ENCODE results near the gene ASB6. TPM values are rescaled to one million over a fixed set of nuclear protein-coding genes. Genes with fewer than 3 reads are reported as not detected.

The ASB6 gene
- total RNA-seq, 2 experiments from 2014 or later, result 24.1 to 26.6 TPM

- Mint-ChIP-seq H3K4me1 (peaks cover 18% of the 10 kb centered on the region), H3K4me3 (no peak overlapping the region), H3K36me3 (ENCODE audit: low read depth) (no peaks in the 10 kb centered on the region), H3K9me3 (no peaks in the 10 kb centered on the region), H3K27me3 (peaks cover 12% of the 10 kb centered on the region), H3K27ac (no peak overlapping the region)
- CTCF ChIA-PET, result interaction anchor here (0.5 to 2.1 kb wide), 4 partner anchors 11 to 482 kb away, joined by 3 to 9 read pairs (median 6); partner anchors contain the start of gene NTMT1
- no peak for DNase-seq
- POLR2A ChIA-PET, result no interaction called here
Observed at GRCh38 chr9:129613520-129614175, 28.3 kb downstream of the ASB6 start.

- no peak overlapping the region for H3K27ac Mint-ChIP-seq
- DNase-seq, result no peak
- H3K4me3 Mint-ChIP-seq, result no peak overlapping the region
- ChIA-PET POLR2A (no interaction called here), CTCF (interaction anchor here (0.5 to 2.3 kb wide), 4 partner anchors 438 to 481 kb away, joined by 3 to 11 read pairs (median 4); no protein-coding TSS in a partner anchor)
- H3K27me3 Mint-ChIP-seq, result peaks cover 7% of the 10 kb centered on the region
- H3K9me3 Mint-ChIP-seq, result no peaks in the 10 kb centered on the region
- H3K36me3 Mint-ChIP-seq (ENCODE audit: low read depth), result no peaks in the 10 kb centered on the region
- peaks cover 23% of the 10 kb centered on the region for H3K4me1 Mint-ChIP-seq
Observed at GRCh38 chr9:129612815-129613519, 29.0 kb downstream of the ASB6 start.

GRCh38 chr9:129612123-129612522 is 29.8 kb downstream of the ASB6 start:
- Mint-ChIP-seq H3K4me1 (peaks cover 30% of the 10 kb centered on the region), H3K4me3 (no peak overlapping the region), H3K27ac (no peak overlapping the region), H3K9me3 (no peaks in the 10 kb centered on the region), H3K36me3 (ENCODE audit: low read depth) (no peaks in the 10 kb centered on the region), H3K27me3 (peaks cover 2% of the 10 kb centered on the region)
- CTCF ChIA-PET, result interaction anchor here (0.8 to 2.3 kb wide), 9 partner anchors 8 to 481 kb away, joined by 3 to 15 read pairs (median 8); partner anchors contain the start of genes C9orf50 and NTMT1
- POLR2A ChIA-PET, result no interaction called here
- DNase-seq, result no peak

DNA sequence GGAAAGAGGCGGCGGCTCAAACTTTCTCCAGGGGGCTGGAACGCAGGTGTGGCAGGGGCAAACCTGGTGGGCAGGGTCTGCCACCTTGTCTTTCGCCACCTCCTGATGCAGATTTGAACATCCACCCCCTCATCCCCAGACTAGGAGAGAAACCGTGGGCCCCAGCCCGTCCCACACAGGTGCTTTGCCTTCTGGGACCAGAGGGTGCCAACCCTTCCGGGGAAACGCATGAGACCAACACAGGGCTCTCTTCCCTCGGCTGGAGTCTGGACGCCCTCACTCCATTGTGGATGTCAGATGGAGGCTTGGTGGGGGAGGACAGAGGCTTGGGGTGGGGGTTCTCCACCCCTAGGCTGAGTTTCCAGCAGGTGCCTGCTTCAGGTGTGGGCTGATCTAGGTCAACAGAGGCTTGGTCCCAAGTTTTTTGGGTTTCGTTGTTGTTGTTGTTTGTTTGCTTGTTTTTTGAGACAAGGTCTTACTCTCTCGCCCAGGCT is 30.6 kb downstream of the ASB6 start:
- POLR2A ChIA-PET, result no interaction called here
- Mint-ChIP-seq H3K4me3 (no peak overlapping the region), H3K9me3 (no peaks in the 10 kb centered on the region)

DNA sequence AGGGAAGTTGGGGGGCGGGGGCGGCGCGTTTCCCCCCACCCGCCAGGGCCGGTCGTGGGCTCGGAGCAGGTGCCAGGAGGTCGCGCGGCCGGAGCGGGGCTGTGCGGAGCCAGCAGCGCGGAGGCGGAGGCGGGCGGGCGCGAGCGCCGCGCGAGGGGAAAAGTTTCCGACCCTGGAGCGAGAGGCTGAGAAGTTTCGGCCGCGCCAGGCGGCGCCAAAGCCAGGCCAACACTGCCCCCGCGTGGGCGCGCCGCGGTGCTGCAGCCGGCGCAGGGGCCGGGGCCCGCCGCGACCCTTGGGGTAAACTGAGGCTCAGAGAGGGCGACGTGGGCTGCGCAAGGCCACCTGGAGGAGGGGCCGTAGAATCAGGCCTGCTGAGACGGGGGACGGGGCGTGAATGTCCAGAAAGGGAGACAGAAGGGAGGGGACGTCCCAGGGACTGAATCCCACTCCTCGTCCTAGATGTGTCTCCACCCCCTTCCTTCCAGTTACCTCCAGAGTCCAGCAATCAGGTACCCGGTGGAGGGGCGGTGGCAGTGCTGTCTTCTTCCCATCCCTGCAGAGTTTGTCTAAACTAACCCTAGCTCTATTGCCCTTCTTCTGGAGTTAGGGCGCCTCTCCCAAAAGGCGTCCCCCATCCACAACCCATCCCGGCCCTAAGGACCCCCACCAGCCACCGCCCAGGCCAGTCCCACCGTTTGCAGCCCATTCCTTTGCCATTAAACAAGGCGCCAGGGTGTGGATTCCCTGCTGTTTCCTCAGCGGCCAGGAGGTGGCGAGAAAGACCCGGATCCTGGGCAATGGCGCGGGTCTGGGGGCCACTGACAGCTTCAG is 31.3 kb downstream of the ASB6 start:
- ChIA-PET CTCF (interaction anchor here (0.5 to 2.3 kb wide), 21 partner anchors 10 to 479 kb away, joined by 3 to 15 read pairs (median 5); partner anchors contain the start of genes C9orf50 and NTMT1), POLR2A (no interaction called here)
- Mint-ChIP-seq H3K9me3 (no peaks in the 10 kb centered on the region), H3K36me3 (ENCODE audit: low read depth) (no peaks in the 10 kb centered on the region), H3K4me3 (peak overlapping the region; percentile 71), H3K4me1 (peaks cover 42% of the 10 kb centered on the region), H3K27me3 (peaks cover under 1% of the 10 kb centered on the region), H3K27ac (peak overlapping the region; percentile 75)
- DNase-seq, result peak; percentile 72

More for the DNA sequence above, 30.6 kb downstream of the ASB6 start:
- Mint-ChIP-seq H3K36me3 (ENCODE audit: low read depth) (no peaks in the 10 kb centered on the region), H3K27me3 (peaks cover 2% of the 10 kb centered on the region), H3K4me1 (peaks cover 35% of the 10 kb centered on the region), H3K27ac (peak overlapping the region; percentile 75)
- CTCF ChIA-PET, result interaction anchor here (0.5 to 2.3 kb wide), 21 partner anchors 9 to 529 kb away, joined by 3 to 15 read pairs (median 5); partner anchors contain the start of genes C9orf50 and NTMT1
- DNase-seq, result no peak

GRCh38 chr9:129610213-129610472 is 31.8 kb downstream of the ASB6 start:
- Mint-ChIP-seq H3K4me1 (peaks cover 44% of the 10 kb centered on the region), H3K27ac (no peak overlapping the region), H3K27me3 (no peaks in the 10 kb centered on the region), H3K36me3 (ENCODE audit: low read depth) (no peaks in the 10 kb centered on the region), H3K9me3 (no peaks in the 10 kb centered on the region), H3K4me3 (peak overlapping the region; percentile 60)
- DNase-seq, result no peak
- CTCF ChIA-PET, result no interaction called here
- POLR2A ChIA-PET, result no interaction called here

GRCh38 chr9:129609486-129610212 is 32.3 kb downstream of the ASB6 start:
- peak; percentile 67 for DNase-seq
- H3K4me1 Mint-ChIP-seq, result peaks cover 47% of the 10 kb centered on the region
- peak overlapping the region; percentile 82 for H3K4me3 Mint-ChIP-seq
- CTCF ChIA-PET, result interaction anchor here (0.8 to 4.7 kb wide), 6 partner anchors 12 to 479 kb away, joined by 3 to 20 read pairs (median 8); partner anchors contain the start of gene IER5L
- POLR2A ChIA-PET, result interaction anchor here (1.0 kb wide), 1 partner anchor 150 kb away, joined by 3 read pairs; no protein-coding TSS in a partner anchor
- H3K27ac Mint-ChIP-seq, result peak overlapping the region; percentile 85
- H3K36me3 Mint-ChIP-seq (ENCODE audit: low read depth), result no peaks in the 10 kb centered on the region
- H3K9me3 Mint-ChIP-seq, result no peaks in the 10 kb centered on the region
- no peaks in the 10 kb centered on the region for H3K27me3 Mint-ChIP-seq

- Mint-ChIP-seq H3K4me1 (peaks cover 51% of the 10 kb centered on the region), H3K27me3 (no peaks in the 10 kb centered on the region), H3K9me3 (no peaks in the 10 kb centered on the region), H3K36me3 (ENCODE audit: low read depth) (no peaks in the 10 kb centered on the region), H3K4me3 (peak overlapping the region; percentile 2), H3K27ac (peak overlapping the region; percentile 68)
- ChIA-PET POLR2A (interaction anchor here (1.0 kb wide), 1 partner anchor 149 kb away, joined by 3 read pairs; no protein-coding TSS in a partner anchor), CTCF (interaction anchor here (0.5 to 4.7 kb wide), 11 partner anchors 9 to 478 kb away, joined by 3 to 20 read pairs (median 5); partner anchors contain the start of gene IER5L)
- DNase-seq, result no peak
Observed at GRCh38 chr9:129608561-129609481, 33.1 kb downstream of the ASB6 start.

GRCh38 chr9:129607027-129607387 is 34.9 kb downstream of the ASB6 start:
- ChIA-PET POLR2A (interaction anchor here (1.4 kb wide), 1 partner anchor 435 kb away, joined by 3 read pairs; no protein-coding TSS in a partner anchor), CTCF (interaction anchor here (1.2 to 4.7 kb wide), 6 partner anchors 10 to 476 kb away, joined by 3 to 20 read pairs (median 9); no protein-coding TSS in a partner anchor)
- no peaks in the 10 kb centered on the region for H3K27me3 Mint-ChIP-seq
- no peaks in the 10 kb centered on the region for H3K36me3 Mint-ChIP-seq (ENCODE audit: low read depth)
- peaks cover 65% of the 10 kb centered on the region for H3K4me1 Mint-ChIP-seq
- H3K4me3 Mint-ChIP-seq, result no peak overlapping the region
- H3K9me3 Mint-ChIP-seq, result no peaks in the 10 kb centered on the region
- DNase-seq, result no peak
- peak overlapping the region; percentile 82 for H3K27ac Mint-ChIP-seq

- H3K27me3 Mint-ChIP-seq, result no peaks in the 10 kb centered on the region
- ChIA-PET POLR2A (interaction anchor here (1.4 kb wide), 1 partner anchor 434 kb away, joined by 3 read pairs; no protein-coding TSS in a partner anchor), CTCF (interaction anchor here (0.6 to 4.7 kb wide), 13 partner anchors 10 to 475 kb away, joined by 3 to 20 read pairs (median 4); no protein-coding TSS in a partner anchor)
- peaks cover 65% of the 10 kb centered on the region for H3K4me1 Mint-ChIP-seq
- H3K4me3 Mint-ChIP-seq, result no peak overlapping the region
- H3K27ac Mint-ChIP-seq, result peak overlapping the region; percentile 57
- no peaks in the 10 kb centered on the region for H3K36me3 Mint-ChIP-seq (ENCODE audit: low read depth)
- no peak for DNase-seq
- H3K9me3 Mint-ChIP-seq, result no peaks in the 10 kb centered on the region
Observed at GRCh38 chr9:129606161-129607026, 35.6 kb downstream of the ASB6 start.

All from activated CD4-positive, alpha-beta T cell treated with anti-CD3 and anti-CD28 coated beads, Interleukin-2, amount 10 ng/mL, durations not matched to agents 7 days and 5 days (primary cell).